H9 (cell line): ENCODE measurements around the gene SIX2. TPM values are rescaled to one million over a fixed set of nuclear protein-coding genes. Genes with fewer than 3 reads are reported as not detected.

Source experiments
- DNase-seq: peaks from one replicate; pipeline ENCODE4 v3.0.0-alpha.2; 2017
- H2AFZ ChIP-seq: one replicate; pipeline ENCODE4 v1.6.1; 2013; ENCODE audit warnings: mild to moderate bottlenecking, low read length, control low read depth, moderate library complexity
- H2AK5ac ChIP-seq: 2 replicates; pipeline ENCODE4 v1.6.1; 2013; ENCODE audit warnings: low read length, control low read depth, mixed read lengths; ENCODE audit not compliant: insufficient read length
- H2BK120ac ChIP-seq: one replicate; pipeline ENCODE4 v1.6.1; 2013; ENCODE audit warnings: low read depth, mild to moderate bottlenecking, low read length, control low read depth, inconsistent platforms; ENCODE audit not compliant: poor library complexity, severe bottlenecking
- H2BK12ac ChIP-seq: 2 replicates; pipeline ENCODE4 v1.6.1; 2013; ENCODE audit warnings: low read length, control low read depth, mixed read lengths, low read depth; ENCODE audit not compliant: insufficient read length
- H2BK15ac ChIP-seq: 2 replicates; pipeline ENCODE4 v1.6.1; 2013; ENCODE audit warnings: low read depth, low read length, control low read depth
- H2BK20ac ChIP-seq: one replicate; pipeline ENCODE4 v1.6.1; 2013; ENCODE audit warnings: low read depth, mild to moderate bottlenecking, low read length, control low read depth, inconsistent platforms; ENCODE audit not compliant: poor library complexity, severe bottlenecking
- H2BK5ac ChIP-seq: 2 replicates; pipeline ENCODE4 v1.6.1; 2013; ENCODE audit warnings: low read length, control low read depth, mixed read lengths; ENCODE audit not compliant: insufficient read length
- H3K14ac ChIP-seq: 2 replicates; pipeline ENCODE4 v1.6.1; 2013; ENCODE audit warnings: low read length, control low read depth; ENCODE audit not compliant: insufficient read depth
- H3K18ac ChIP-seq: 2 replicates; pipeline ENCODE4 v1.6.1; 2013; ENCODE audit warnings: low read depth, mild to moderate bottlenecking, mixed read lengths, low read length, control low read depth; ENCODE audit not compliant: insufficient read length
- H3K23ac ChIP-seq: 2 replicates; pipeline ENCODE4 v1.6.1; 2013; ENCODE audit warnings: low read length, control low read depth, mixed read lengths, low read depth; ENCODE audit not compliant: insufficient read length
- H3K23me2 ChIP-seq: 2 replicates; pipeline ENCODE4 v1.6.1; 2013; ENCODE audit warnings: low read depth, mild to moderate bottlenecking, mixed read lengths, low read length, control low read depth; ENCODE audit not compliant: insufficient read length, poor library complexity, severe bottlenecking
- H3K27ac ChIP-seq: 2 replicates; pipeline ENCODE4 v1.5.1; 2013; ENCODE audit warnings: low read length, control low read depth, mixed read lengths, low read depth; ENCODE audit not compliant: insufficient read length
- H3K27me3 ChIP-seq: 2 replicates; pipeline ENCODE4 v1.6.1; 2013; ENCODE audit warnings: low read length, control low read depth, inconsistent platforms; ENCODE audit not compliant: insufficient read depth
- H3K4ac ChIP-seq: 2 replicates; pipeline ENCODE4 v1.6.1; 2013; ENCODE audit warnings: low read depth, mild to moderate bottlenecking, control low read depth, inconsistent platforms, low read length, moderate library complexity
- H3K4me1 ChIP-seq: 2 replicates; pipeline ENCODE4 v1.6.1; 2013; ENCODE audit warnings: low read length, control low read depth, inconsistent platforms; ENCODE audit not compliant: insufficient read depth
- H3K4me2 ChIP-seq: 2 replicates; pipeline ENCODE4 v1.6.1; 2013; ENCODE audit warnings: low read length, control low read depth, mixed read lengths; ENCODE audit not compliant: insufficient read length, insufficient read depth
- H3K56ac ChIP-seq: 2 replicates; pipeline ENCODE4 v1.6.1; 2013; ENCODE audit warnings: low read depth, mild to moderate bottlenecking, mixed read lengths, low read length, control low read depth; ENCODE audit not compliant: insufficient read length
- H3K79me1 ChIP-seq: 2 replicates; pipeline ENCODE4 v1.6.1; 2013; ENCODE audit warnings: low read depth, mild to moderate bottlenecking, moderate library complexity, low read length, control low read depth, inconsistent platforms; ENCODE audit not compliant: insufficient read depth, poor library complexity, severe bottlenecking
- H3K79me2 ChIP-seq: 2 replicates; pipeline ENCODE4 v1.6.1; 2013; ENCODE audit warnings: low read length, control low read depth, inconsistent platforms; ENCODE audit not compliant: insufficient read depth
- H3K9ac ChIP-seq: 2 replicates; pipeline ENCODE4 v1.6.1; 2013; ENCODE audit warnings: low read length, control low read depth, mixed read lengths; ENCODE audit not compliant: insufficient read length; ENCODE audit errors: extremely low read depth
- H3K9me3 ChIP-seq: one replicate; pipeline ENCODE4 v1.6.1; 2013; ENCODE audit warnings: low read depth, low read length, inconsistent platforms; ENCODE audit not compliant: control insufficient read depth
- H3T11ph ChIP-seq: one replicate; pipeline ENCODE4 v1.6.1; 2013; ENCODE audit warnings: mild to moderate bottlenecking, low read length, control low read depth, inconsistent platforms
- H4K20me1 ChIP-seq: one replicate; pipeline ENCODE4 v1.6.1; 2013; ENCODE audit not compliant: control insufficient read depth, insufficient read length, insufficient read depth
- H4K5ac ChIP-seq: 2 replicates; pipeline ENCODE4 v1.6.1; 2013; ENCODE audit warnings: low read depth, mild to moderate bottlenecking, mixed read lengths, low read length, control low read depth; ENCODE audit not compliant: insufficient read length
- H4K8ac ChIP-seq: replicated peaks from 2 replicates; pipeline ENCODE4 v1.6.1; 2013; ENCODE audit warnings: low read length, control low read depth, mixed read lengths, low read depth; ENCODE audit not compliant: insufficient read length
- H4K91ac ChIP-seq: 2 replicates; pipeline ENCODE4 v1.6.1; 2013; ENCODE audit warnings: low read depth, mild to moderate bottlenecking, moderate library complexity, mixed read lengths, low read length, control low read depth; ENCODE audit not compliant: insufficient read length
- H3K27ac Mint-ChIP-seq, 3 experiments: 2 replicates in 2 of 3; 3 replicates in 1 of 3; pipeline ENCODE4 v1.8.0; 2020 to 2021; ENCODE audit warnings: mixed read lengths in 3 of 3, mild to moderate bottlenecking in 1 of 3, moderate library complexity in 1 of 3
- H3K27me3 Mint-ChIP-seq: 2 replicates; pipeline ENCODE4 v1.8.0; 2021; ENCODE audit warnings: low read depth, mild to moderate bottlenecking, moderate library complexity, mixed read lengths
- H3K36me3 Mint-ChIP-seq, 3 experiments: 2 replicates in 2 of 3; 3 replicates in 1 of 3; pipeline ENCODE4 v1.8.0; 2020 to 2021; ENCODE audit warnings: low read depth in 3 of 3, mixed read lengths in 3 of 3; ENCODE audit not compliant: insufficient read depth in 1 of 3
- H3K4me1 Mint-ChIP-seq, 2 experiments: 2 replicates each; pipeline ENCODE4 v1.8.0; 2020; ENCODE audit warnings: mixed read lengths in 2 of 2
- H3K4me3 Mint-ChIP-seq, 2 experiments: 2 replicates in 1 of 2; 3 replicates in 1 of 2; pipeline ENCODE4 v1.8.0; 2020 to 2021; ENCODE audit warnings: mild to moderate bottlenecking in 2 of 2, mixed read lengths in 2 of 2, moderate library complexity in 1 of 2
- H3K9me3 Mint-ChIP-seq, 2 experiments: 2 replicates in 1 of 2; 3 replicates in 1 of 2; pipeline ENCODE4 v1.8.0; 2020; ENCODE audit warnings: mild to moderate bottlenecking in 2 of 2, mixed read lengths in 2 of 2, moderate library complexity in 1 of 2
- WGBS: extraction: QIAGEN DNeasy Blood & Tissue Kit; methylation state at CpG from one replicate; pipeline ENCODE4 v1.1.7; 2013; ENCODE audit warnings: missing lambda C conversion rate, low lambda C conversion rate, mixed read lengths; ENCODE audit not compliant: insufficient read length; ENCODE audit errors: extremely low coverage; 5-methylcytosine and 5-hydroxymethylcytosine counted together
- total RNA-seq: library from RNA; stranded (reverse); gene quantifications from 2 replicates; pipeline ENCODE4 v1.2.1, GENCODE V29; 2021
- TF ChIP-seq, protein P1 (sequence below): fragments of 200-600 bp; sonication (generic); conservative IDR thresholded peaks from 3 replicates; pipeline ENCODE4 v1.8.0; 2021; ENCODE audit warnings: antibody characterized with exemption, mild to moderate bottlenecking

Gene SIX2
- total RNA-seq, 1 experiment from 2014 or later, result not detected

DNA sequence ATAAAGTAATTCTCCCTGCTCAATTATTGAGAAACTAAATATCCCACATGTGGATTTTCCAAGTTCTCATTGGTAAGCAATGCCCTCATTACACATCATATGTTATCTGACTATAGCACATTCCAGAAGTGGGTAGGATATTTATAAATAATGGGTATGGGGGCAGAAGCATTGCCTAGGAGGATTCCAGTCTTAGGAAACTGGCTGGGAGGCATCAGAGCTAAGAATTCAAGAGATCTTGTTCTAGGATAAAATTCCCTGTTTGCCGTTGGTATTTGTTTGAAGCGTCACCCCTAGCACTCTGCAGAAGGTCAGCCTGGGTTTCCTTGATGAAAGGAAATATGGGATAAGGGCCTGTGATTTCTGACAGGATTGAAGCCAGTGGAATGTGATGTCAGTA lies 20.1 kb downstream of the SIX2 start:
- Mint-ChIP-seq H3K27ac (no peak overlapping the region), H3K36me3 (peaks cover 2 to 5% (median 2%) of the 10 kb centered on the region in 3 experiments; a peak in 2 of 7 replicates), H3K4me1 (peaks cover 0 to 2% of the 10 kb centered on the region in 2 experiments; a peak in 1 of 4 replicates), H3K4me3 (no peak overlapping the region), H3K9me3 (peaks cover 14 to 19% of the 10 kb centered on the region in 2 experiments), H3K27me3 (peaks cover 47% of the 10 kb centered on the region)
- WGBS, result no CpG with 5 or more reads among the region's 2 CpGs
- Histone ChIP-seq H2BK120ac (no peak overlapping the region), H2AK5ac (no peak overlapping the region), H4K5ac (no peak overlapping the region), H3K27ac (no peak overlapping the region), H3K4me1 (no peaks in the 10 kb centered on the region), H3K27me3 (no peaks in the 10 kb centered on the region), H3K23ac (no peak overlapping the region), H2AFZ (no peak overlapping the region), H4K20me1 (no peaks in the 10 kb centered on the region), H3K18ac (no peak overlapping the region), H3K9ac (no peak overlapping the region), H3K79me2 (no peaks in the 10 kb centered on the region), H2BK12ac (no peak overlapping the region), H3K4ac (no peak overlapping the region), H2BK5ac (no peak overlapping the region), H4K91ac (no peak overlapping the region), H4K8ac (no peak overlapping the region), H2BK20ac (no peak overlapping the region), H3K4me2 (no peak overlapping the region), H3K9me3 (peaks cover 5% of the 10 kb centered on the region), H3K23me2 (no peaks in the 10 kb centered on the region), H3K56ac (no peak overlapping the region), H3K14ac (no peak overlapping the region), H2BK15ac (no peak overlapping the region), H3K79me1 (no peaks in the 10 kb centered on the region), H3T11ph (no peak overlapping the region)
- TF ChIP-seq, protein P1, sequence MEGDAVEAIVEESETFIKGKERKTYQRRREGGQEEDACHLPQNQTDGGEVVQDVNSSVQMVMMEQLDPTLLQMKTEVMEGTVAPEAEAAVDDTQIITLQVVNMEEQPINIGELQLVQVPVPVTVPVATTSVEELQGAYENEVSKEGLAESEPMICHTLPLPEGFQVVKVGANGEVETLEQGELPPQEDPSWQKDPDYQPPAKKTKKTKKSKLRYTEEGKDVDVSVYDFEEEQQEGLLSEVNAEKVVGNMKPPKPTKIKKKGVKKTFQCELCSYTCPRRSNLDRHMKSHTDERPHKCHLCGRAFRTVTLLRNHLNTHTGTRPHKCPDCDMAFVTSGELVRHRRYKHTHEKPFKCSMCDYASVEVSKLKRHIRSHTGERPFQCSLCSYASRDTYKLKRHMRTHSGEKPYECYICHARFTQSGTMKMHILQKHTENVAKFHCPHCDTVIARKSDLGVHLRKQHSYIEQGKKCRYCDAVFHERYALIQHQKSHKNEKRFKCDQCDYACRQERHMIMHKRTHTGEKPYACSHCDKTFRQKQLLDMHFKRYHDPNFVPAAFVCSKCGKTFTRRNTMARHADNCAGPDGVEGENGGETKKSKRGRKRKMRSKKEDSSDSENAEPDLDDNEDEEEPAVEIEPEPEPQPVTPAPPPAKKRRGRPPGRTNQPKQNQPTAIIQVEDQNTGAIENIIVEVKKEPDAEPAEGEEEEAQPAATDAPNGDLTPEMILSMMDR, result no peak
- DNase-seq, result no peak
